Skeletal muscle tissue (tissue), 4 donors: ENCODE results near the gene UBL3. TPM values are rescaled to one million over a fixed set of nuclear protein-coding genes. Genes with fewer than 3 reads are reported as not detected.

Source experiments
- H3K27ac ChIP-seq: one replicate; pipeline ENCODE4 v1.7.0; 2013; ENCODE audit warnings: mild to moderate bottlenecking, low read depth, low read length, inconsistent platforms
- H3K27me3 ChIP-seq, 3 donors: one replicate each; pipeline ENCODE4 v1.7.0; 2013; ENCODE audit warnings: low read length in 3 of 3; ENCODE audit not compliant: control insufficient read depth in 3 of 3, insufficient read depth in 3 of 3
- H3K36me3 ChIP-seq, 3 donors: one replicate each; pipeline ENCODE4 v1.7.0; 2013; ENCODE audit warnings: low read length in 3 of 3; ENCODE audit not compliant: control insufficient read depth in 3 of 3, insufficient read depth in 3 of 3
- H3K4me1 ChIP-seq, 3 donors: one replicate each; pipeline ENCODE4 v1.7.0; 2013; ENCODE audit warnings: low read length in 3 of 3, mild to moderate bottlenecking in 3 of 3; ENCODE audit not compliant: control insufficient read depth in 3 of 3, insufficient read depth in 3 of 3
- H3K4me3 ChIP-seq, 3 donors: one replicate each; pipeline ENCODE4 v1.7.0; 2013; ENCODE audit warnings: low read length in 3 of 3
- H3K9ac ChIP-seq, 3 donors: one replicate each; pipeline ENCODE4 v1.7.0; 2013; ENCODE audit warnings: low read length in 3 of 3, mild to moderate bottlenecking in 3 of 3, moderate library complexity in 2 of 3, low read depth in 1 of 3
- H3K9me3 ChIP-seq, 3 donors: one replicate each; pipeline ENCODE4 v1.7.0; 2013; ENCODE audit warnings: low read length in 3 of 3; ENCODE audit not compliant: control insufficient read depth in 3 of 3
- total RNA-seq: library from RNA; depleted of rRNA; stranded (reverse); fragments of >200 nt; gene quantifications from one replicate; pipeline ENCODE4 v1.2.3, GENCODE V29; 2014
- donor health status: Osteomylitis.

Gene UBL3, protein sequence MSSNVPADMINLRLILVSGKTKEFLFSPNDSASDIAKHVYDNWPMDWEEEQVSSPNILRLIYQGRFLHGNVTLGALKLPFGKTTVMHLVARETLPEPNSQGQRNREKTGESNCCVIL
- 14.6 TPM for total RNA-seq

DNA sequence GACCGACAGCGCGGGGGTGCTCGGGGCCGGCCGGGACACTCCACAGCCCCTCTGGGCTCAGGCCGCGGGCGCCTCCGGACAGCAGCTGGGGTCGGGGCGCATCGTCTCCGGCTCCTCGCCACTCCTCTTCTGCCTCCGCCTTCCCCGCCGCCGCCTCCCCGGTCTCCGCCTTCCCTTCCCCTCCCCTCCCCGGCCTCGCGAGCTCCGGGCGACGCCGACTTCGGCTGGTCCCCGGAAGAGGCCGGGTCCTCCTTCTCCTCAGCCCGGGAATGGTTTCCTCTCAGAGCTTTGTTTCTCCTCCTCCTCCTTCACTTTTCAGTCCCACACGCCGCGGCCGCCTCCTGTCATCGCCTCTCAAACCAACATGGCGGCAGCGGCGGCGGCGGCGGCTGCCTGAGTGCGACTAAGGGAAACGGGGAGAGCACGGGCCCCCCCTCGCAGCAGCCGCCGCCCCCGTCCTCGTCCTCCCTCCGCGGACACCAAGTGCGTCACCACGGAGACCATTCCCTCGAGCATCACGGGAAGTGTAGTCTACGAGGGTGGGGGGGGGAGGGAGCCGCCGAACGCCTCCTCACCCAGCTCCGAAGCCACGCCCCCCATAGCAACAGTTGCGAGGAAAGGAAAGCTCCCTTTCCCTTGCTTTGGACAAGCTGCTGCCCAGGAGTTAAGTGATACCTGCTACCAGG is at the start of gene UBL3:
Gene UBL3 (minus strand): TSS at position 405 of the 686 bp plus-strand sequence. CDS start 1,079 bp downstream, outside the sequence.
- H3K9ac ChIP-seq, result peak within 1 kb of the TSS; percentile 93 to 96 (median 94)
- no peaks in the 10 kb centered on the region for H3K9me3 ChIP-seq
- H3K4me3 ChIP-seq, result peak within 1 kb of the TSS; percentile 84 to 98 (median 91)
- H3K27ac ChIP-seq, result peak within 1 kb of the TSS; percentile 96
- H3K27me3 ChIP-seq, result no peaks in the 10 kb centered on the region
- no peaks in the 10 kb centered on the region for H3K36me3 ChIP-seq
- peaks cover 4 to 23% (median 7%) of the 10 kb centered on the region in 3 donors for H3K4me1 ChIP-seq

DNA sequence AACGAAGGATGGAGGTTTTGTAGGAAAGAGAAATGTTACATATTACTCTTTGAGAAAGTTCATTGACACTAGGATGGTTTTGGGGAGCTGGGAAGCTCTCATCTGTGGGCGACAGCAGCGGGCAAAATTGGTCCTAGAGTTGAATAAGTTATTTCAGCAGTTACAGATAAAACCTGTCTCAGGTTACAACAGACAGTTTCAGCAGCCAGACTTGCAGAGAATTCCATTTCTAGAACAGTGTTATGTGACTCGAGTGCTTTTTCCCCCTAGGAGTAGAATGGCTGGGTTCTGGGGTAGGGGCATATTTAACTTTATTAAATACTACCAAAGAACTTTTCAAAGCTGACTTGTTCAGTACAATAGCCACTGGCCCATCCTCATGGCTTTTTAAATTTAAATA is 46.7 kb upstream of the UBL3 start:
- H3K9me3 ChIP-seq, result no peaks in the 10 kb centered on the region

DNA sequence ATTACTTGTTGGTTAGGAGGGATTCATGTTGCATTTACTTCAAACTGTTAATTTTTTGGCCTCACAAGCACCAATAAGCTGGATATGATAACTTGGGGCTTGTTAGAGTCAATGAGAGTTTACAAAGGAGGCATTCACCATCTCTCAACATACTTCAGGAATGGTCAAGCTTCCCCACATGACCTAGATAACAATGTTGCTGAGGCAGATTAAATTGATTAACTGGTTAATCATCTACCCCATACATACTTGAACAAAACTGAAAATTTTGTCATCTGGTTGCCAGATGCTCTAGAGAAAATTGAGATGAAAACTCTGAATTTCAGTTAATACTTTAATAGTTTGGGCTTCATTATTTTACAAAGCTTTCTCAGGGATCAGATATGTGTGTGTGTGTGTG is 43.0 kb upstream of the UBL3 start:
- Histone ChIP-seq H3K9me3 (no peaks in the 10 kb centered on the region), H3K36me3 (no peaks in the 10 kb centered on the region), H3K9ac (no peak overlapping the region), H3K4me1 (no peaks in the 10 kb centered on the region), H3K27me3 (no peaks in the 10 kb centered on the region), H3K4me3 (no peak overlapping the region), H3K27ac (no peak overlapping the region)

More for the DNA sequence above, 46.7 kb upstream of the UBL3 start:
- no peak overlapping the region for H3K9ac ChIP-seq
- no peak overlapping the region for H3K27ac ChIP-seq
- no peaks in the 10 kb centered on the region for H3K4me1 ChIP-seq
- H3K4me3 ChIP-seq, result no peak overlapping the region
- no peaks in the 10 kb centered on the region for H3K36me3 ChIP-seq
- no peaks in the 10 kb centered on the region for H3K27me3 ChIP-seq

DNA sequence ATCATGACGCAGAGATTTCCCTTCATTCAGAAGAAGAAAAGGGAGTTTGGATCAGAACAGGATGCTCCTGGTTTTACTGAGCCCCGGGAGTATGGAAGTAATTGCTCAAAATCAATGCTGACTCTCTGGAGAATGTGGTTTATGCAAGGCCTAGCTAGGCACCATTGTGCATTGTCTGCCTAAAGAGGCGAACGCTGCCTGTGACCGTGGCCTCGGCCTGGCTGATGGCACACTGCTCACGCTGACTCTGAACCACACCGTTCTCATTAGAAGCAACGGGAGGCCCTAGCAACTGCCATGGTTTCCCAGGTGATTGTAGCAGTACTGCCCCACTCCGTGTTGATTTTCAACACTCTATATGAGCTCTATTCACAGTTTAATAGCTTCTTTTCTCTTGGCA is 41.7 kb upstream of the UBL3 start:
- Histone ChIP-seq H3K4me1 (no peaks in the 10 kb centered on the region), H3K9ac (no peak overlapping the region), H3K36me3 (no peaks in the 10 kb centered on the region), H3K27me3 (no peaks in the 10 kb centered on the region), H3K27ac (no peak overlapping the region), H3K4me3 (no peak overlapping the region), H3K9me3 (no peaks in the 10 kb centered on the region)

DNA sequence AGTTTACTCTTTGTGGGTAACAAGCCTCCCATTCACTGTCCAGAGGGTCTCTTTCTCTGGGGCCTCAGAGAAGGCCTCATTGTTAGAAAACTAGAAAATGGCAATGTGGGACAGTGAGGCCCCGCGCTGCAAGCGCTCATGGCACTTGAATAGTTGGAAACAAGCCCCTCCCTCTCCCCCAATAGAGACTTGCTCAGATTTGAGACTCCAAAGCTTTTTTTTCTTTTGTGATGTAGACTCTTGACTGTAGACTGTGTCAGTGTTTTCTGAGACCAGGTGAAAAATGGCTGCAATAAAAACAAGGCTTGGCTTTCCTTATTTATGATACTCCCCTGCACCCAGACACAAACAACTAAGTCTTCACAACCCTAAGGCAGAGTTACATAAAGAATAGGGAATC is 38.7 kb upstream of the UBL3 start:
- Histone ChIP-seq H3K4me3 (no peak overlapping the region), H3K36me3 (no peaks in the 10 kb centered on the region), H3K4me1 (no peaks in the 10 kb centered on the region), H3K27ac (no peak overlapping the region), H3K9me3 (no peaks in the 10 kb centered on the region), H3K9ac (no peak overlapping the region), H3K27me3 (no peaks in the 10 kb centered on the region)

DNA sequence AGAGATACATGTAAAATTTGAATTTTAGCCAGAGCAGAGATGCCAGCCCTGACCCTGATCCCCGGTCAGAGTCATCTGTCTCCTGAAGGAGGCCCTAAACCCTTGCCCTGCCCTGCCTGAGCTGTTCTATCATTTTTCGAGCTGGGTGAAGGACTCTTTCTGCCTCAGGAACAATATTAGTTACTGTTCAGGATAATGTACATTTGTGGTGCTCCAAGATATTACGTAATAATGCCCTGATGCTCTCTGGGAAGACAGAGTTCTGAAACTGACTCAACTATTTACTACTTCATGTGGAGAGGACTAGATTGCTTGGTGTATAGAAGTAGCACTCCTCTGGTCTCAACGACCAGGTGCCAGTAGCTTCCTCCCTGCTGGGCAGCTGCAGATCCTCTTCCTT is 37.9 kb upstream of the UBL3 start:
- H3K27me3 ChIP-seq, result no peaks in the 10 kb centered on the region
- H3K4me3 ChIP-seq, result no peak overlapping the region
- no peaks in the 10 kb centered on the region for H3K9me3 ChIP-seq
- no peaks in the 10 kb centered on the region for H3K4me1 ChIP-seq
- no peak overlapping the region for H3K9ac ChIP-seq
- no peaks in the 10 kb centered on the region for H3K36me3 ChIP-seq
- no peak overlapping the region for H3K27ac ChIP-seq

DNA sequence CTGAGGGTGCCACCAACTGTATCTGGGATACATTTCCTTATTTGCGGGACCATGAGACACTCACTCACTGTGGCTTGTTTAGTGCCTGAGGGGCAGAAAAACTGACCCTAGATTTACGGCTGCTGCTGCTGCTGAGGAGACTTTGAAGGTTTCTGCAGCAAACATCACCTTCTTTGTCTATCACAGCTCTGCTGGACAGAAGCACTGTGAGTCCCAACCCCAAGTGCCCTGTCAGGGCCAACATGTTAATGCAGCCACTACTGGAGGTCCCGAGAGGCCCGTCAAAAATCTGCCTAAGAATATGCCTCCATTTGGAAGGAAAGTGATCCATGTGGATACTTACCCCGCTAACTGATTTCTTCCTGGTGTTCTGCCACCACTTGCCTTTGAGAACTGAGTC is 37.3 kb upstream of the UBL3 start:
- H3K36me3 ChIP-seq, result no peaks in the 10 kb centered on the region
- H3K4me3 ChIP-seq, result no peak overlapping the region
- no peaks in the 10 kb centered on the region for H3K9me3 ChIP-seq
- no peak overlapping the region for H3K9ac ChIP-seq
- H3K4me1 ChIP-seq, result no peaks in the 10 kb centered on the region
- no peak overlapping the region for H3K27ac ChIP-seq
- no peaks in the 10 kb centered on the region for H3K27me3 ChIP-seq

DNA sequence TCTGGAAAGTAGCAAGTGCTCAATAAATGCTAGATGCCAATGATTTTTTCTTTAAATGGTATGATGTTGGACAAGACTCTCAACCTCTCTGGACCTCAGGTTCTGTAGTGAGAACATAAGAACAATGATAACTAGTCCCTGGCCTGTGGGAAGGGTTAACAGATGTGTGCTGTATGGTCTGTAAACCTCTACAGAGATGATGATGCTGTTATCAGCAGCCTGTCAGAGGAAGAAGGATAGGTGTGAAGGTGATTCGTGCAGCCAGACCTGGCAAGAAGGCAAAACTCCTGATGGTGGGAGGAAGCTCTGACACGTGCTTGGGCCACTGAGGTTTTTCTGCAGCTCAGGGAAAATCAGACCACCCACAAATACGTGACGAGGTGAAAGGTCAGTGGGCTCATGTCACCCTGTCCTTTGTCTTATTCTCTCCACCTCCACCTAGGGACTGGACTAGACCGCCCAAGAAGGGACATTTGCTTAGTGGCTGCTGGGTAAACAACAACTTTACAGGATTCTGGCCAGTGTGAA is 36.7 kb upstream of the UBL3 start:
- Histone ChIP-seq H3K27ac (no peak overlapping the region), H3K9me3 (no peaks in the 10 kb centered on the region), H3K36me3 (no peaks in the 10 kb centered on the region), H3K4me3 (no peak overlapping the region), H3K27me3 (no peaks in the 10 kb centered on the region), H3K4me1 (no peaks in the 10 kb centered on the region), H3K9ac (no peak overlapping the region)

DNA sequence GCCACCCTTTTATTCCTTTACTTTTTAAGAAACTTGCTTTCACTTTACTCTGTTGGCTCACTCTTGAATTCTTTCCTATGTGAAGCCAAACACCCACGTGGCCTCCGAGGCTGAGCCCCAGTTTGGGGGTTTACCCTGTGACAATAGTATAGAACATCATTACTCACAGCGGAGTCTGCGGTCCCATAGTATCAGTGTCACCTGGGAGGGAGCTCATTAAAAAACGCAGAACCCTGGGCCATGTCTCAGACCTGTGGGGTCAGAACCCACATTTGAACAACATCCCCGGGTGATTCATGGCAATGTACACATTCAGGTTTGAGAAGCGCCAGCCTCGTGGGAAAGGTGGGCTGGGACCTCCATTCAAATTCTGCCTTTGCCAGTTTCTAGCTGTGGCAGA is 36.0 kb upstream of the UBL3 start:
- H3K4me3 ChIP-seq, result no peak overlapping the region
- H3K4me1 ChIP-seq, result no peaks in the 10 kb centered on the region
- no peak overlapping the region for H3K9ac ChIP-seq
- no peaks in the 10 kb centered on the region for H3K9me3 ChIP-seq
- no peaks in the 10 kb centered on the region for H3K36me3 ChIP-seq
- H3K27ac ChIP-seq, result no peak overlapping the region
- H3K27me3 ChIP-seq, result no peaks in the 10 kb centered on the region

DNA sequence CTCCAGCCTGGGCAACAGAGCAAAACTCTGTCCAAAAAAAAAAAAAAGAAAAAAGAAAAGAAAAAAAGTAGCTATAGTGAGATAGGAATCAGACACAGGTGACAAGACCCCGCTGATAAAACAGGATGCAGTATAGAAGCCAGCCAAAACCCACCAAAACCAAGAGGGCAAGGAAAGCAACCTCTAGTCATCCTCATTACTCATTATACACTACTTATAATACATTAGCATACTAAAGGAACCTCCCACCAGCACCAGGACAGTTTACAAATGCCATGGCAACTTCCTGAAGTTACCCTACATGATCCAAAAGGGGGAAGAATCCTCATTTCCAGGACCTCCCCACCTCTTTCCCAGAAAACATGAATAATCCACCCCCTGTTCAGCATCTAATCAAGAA is 35.6 kb upstream of the UBL3 start:
- H3K27ac ChIP-seq, result no peak overlapping the region
- H3K9me3 ChIP-seq, result no peaks in the 10 kb centered on the region
- H3K36me3 ChIP-seq, result no peaks in the 10 kb centered on the region
- H3K27me3 ChIP-seq, result no peaks in the 10 kb centered on the region
- H3K9ac ChIP-seq, result no peak overlapping the region
- no peaks in the 10 kb centered on the region for H3K4me1 ChIP-seq
- no peak overlapping the region for H3K4me3 ChIP-seq
